HepG2 (cell line): ENCODE data around the gene DDN. TPM values are rescaled to one million over a fixed set of nuclear protein-coding genes. Genes with fewer than 3 reads are reported as not detected.

ENCODE experiments used
- ARNT ChIP-seq: fragments of 450-650 bp; IDR thresholded peaks from 2 replicates; pipeline ENCODE4 v1.6.1; 2017
- CC2D1A ChIP-seq: sonication (generic); formaldehyde crosslinking; IDR thresholded peaks from 2 replicates; pipeline ENCODE4 v1.8.1; 2023; ENCODE audit warnings: mild to moderate bottlenecking, missing genetic modification reagents
- HES4 ChIP-seq: sonication (generic); formaldehyde crosslinking; IDR thresholded peaks from 2 replicates; pipeline ENCODE4 v1.9.0; 2021; ENCODE audit warnings: mild to moderate bottlenecking, missing genetic modification reagents, borderline replicate concordance
- IRF9 ChIP-seq: sonication (generic); formaldehyde crosslinking; IDR thresholded peaks from 2 replicates; pipeline ENCODE4 v1.8.0; 2022; ENCODE audit warnings: missing genetic modification reagents, mild to moderate bottlenecking, borderline replicate concordance
- SAP130 ChIP-seq: IDR thresholded peaks from 2 replicates; pipeline ENCODE4 v1.6.1; 2016; ENCODE audit warnings: low read depth
- TOPORS ChIP-seq: sonication (generic); formaldehyde crosslinking; IDR thresholded peaks from 2 replicates; pipeline ENCODE4 v1.8.0; 2023; ENCODE audit warnings: mild to moderate bottlenecking, missing genetic modification reagents
- ZC3H13 ChIP-seq: sonication (generic); formaldehyde crosslinking; IDR thresholded peaks from 2 replicates; pipeline ENCODE4 v1.8.1; 2023; ENCODE audit warnings: mild to moderate bottlenecking, missing genetic modification reagents, moderate library complexity
- ZNF138 ChIP-seq: sonication (generic); formaldehyde crosslinking; IDR thresholded peaks from 2 replicates; pipeline ENCODE4 v1.5.0; 2020; ENCODE audit warnings: mild to moderate bottlenecking, low read depth, missing genetic modification reagents
- ZNF251 ChIP-seq: sonication (generic); formaldehyde crosslinking; IDR thresholded peaks from 2 replicates; pipeline ENCODE4 v1.9.0; 2021; ENCODE audit warnings: mild to moderate bottlenecking, missing genetic modification reagents
- ZNF354B ChIP-seq: sonication (generic); formaldehyde crosslinking; IDR thresholded peaks from 2 replicates; pipeline ENCODE4 v1.8.0; 2022; ENCODE audit warnings: mild to moderate bottlenecking, missing genetic modification reagents
- polyA plus RNA-seq, 8 experiments: library from polyadenylated mRNA; depleted of rRNA in 3 of 8; stranded (reverse) in 7 of 8; unstranded in 1 of 8; fragments of >200 nt; fragmentation: Illumina TruSeq in 4 of 8; extraction: Trizol in 4 of 8; gene quantifications; 2 replicates each; pipeline versions ENCODE4 v1.2.1 to v1.2.3, GENCODE V29; 2011 to 2016; ENCODE audit warnings: low read depth in 4 of 8, missing spikeins in 1 of 8, mixed read lengths in 1 of 8; ENCODE audit not compliant: insufficient read depth in 1 of 8
- total RNA-seq, 5 experiments: library from RNA; depleted of rRNA; stranded (reverse); fragments of >200 nt; fragmentation: Illumina TruSeq; extraction: Trizol; gene quantifications; 2 replicates each; pipeline ENCODE4 v1.2.3, GENCODE V29; 2016; ENCODE audit warnings: low read depth in 1 of 5
- TF ChIP-seq, protein P1 (sequence below): IDR thresholded peaks from 2 replicates; pipeline ENCODE4 v1.6.1; 2016; ENCODE audit warnings: low read depth, missing genetic modification reagents, missing compliant biosample characterization
- TF ChIP-seq, protein P2 (sequence below): IDR thresholded peaks from 2 replicates; pipeline ENCODE4 v1.6.1; 2012; ENCODE audit warnings: low read length, improper control_type of control experiment
- TF ChIP-seq, protein P3 (sequence below): sonication (generic); formaldehyde crosslinking; conservative IDR thresholded peaks from 2 replicates; pipeline ENCODE4 v1.8.0; 2022; ENCODE audit warnings: missing genetic modification reagents
- TF ChIP-seq, protein P4 (sequence below): sonication (generic); formaldehyde crosslinking; IDR thresholded peaks from 2 replicates; pipeline ENCODE4 v1.4.0; 2020; ENCODE audit warnings: missing genetic modification reagents

DDN gene
- total and polyA plus RNA-seq, 2 of the 13 experiments (the other 11 are each of a cell fraction or from before 2014, with no cell fraction given): 0.24 to 0.53 TPM

- TF ChIP-seq, protein P1, sequence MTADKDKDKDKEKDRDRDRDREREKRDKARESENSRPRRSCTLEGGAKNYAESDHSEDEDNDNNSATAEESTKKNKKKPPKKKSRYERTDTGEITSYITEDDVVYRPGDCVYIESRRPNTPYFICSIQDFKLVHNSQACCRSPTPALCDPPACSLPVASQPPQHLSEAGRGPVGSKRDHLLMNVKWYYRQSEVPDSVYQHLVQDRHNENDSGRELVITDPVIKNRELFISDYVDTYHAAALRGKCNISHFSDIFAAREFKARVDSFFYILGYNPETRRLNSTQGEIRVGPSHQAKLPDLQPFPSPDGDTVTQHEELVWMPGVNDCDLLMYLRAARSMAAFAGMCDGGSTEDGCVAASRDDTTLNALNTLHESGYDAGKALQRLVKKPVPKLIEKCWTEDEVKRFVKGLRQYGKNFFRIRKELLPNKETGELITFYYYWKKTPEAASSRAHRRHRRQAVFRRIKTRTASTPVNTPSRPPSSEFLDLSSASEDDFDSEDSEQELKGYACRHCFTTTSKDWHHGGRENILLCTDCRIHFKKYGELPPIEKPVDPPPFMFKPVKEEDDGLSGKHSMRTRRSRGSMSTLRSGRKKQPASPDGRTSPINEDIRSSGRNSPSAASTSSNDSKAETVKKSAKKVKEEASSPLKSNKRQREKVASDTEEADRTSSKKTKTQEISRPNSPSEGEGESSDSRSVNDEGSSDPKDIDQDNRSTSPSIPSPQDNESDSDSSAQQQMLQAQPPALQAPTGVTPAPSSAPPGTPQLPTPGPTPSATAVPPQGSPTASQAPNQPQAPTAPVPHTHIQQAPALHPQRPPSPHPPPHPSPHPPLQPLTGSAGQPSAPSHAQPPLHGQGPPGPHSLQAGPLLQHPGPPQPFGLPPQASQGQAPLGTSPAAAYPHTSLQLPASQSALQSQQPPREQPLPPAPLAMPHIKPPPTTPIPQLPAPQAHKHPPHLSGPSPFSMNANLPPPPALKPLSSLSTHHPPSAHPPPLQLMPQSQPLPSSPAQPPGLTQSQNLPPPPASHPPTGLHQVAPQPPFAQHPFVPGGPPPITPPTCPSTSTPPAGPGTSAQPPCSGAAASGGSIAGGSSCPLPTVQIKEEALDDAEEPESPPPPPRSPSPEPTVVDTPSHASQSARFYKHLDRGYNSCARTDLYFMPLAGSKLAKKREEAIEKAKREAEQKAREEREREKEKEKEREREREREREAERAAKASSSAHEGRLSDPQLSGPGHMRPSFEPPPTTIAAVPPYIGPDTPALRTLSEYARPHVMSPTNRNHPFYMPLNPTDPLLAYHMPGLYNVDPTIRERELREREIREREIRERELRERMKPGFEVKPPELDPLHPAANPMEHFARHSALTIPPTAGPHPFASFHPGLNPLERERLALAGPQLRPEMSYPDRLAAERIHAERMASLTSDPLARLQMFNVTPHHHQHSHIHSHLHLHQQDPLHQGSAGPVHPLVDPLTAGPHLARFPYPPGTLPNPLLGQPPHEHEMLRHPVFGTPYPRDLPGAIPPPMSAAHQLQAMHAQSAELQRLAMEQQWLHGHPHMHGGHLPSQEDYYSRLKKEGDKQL (CRISPR knock-in tag): no peak; the same call in 1 of the 2 replicates
- TF ChIP-seq ZC3H13 (CRISPR knock-in tag) (peak; percentile 94), ZNF138 (CRISPR knock-in tag) (no peak), SAP130 (CRISPR knock-in tag) (peak; percentile 82), IRF9 (CRISPR knock-in tag) (peak; percentile 82; the same call in 1 of the 2 replicates), TOPORS (peak; percentile 65; the same call in 1 of the 2 replicates), HES4 (CRISPR knock-in tag) (peak; percentile 60; the same call in 1 of the 2 replicates), CC2D1A (CRISPR knock-in tag) (no peak), ZNF354B (no peak), ZNF251 (CRISPR knock-in tag) (no peak), ARNT (no peak)
- TF ChIP-seq, protein P2, sequence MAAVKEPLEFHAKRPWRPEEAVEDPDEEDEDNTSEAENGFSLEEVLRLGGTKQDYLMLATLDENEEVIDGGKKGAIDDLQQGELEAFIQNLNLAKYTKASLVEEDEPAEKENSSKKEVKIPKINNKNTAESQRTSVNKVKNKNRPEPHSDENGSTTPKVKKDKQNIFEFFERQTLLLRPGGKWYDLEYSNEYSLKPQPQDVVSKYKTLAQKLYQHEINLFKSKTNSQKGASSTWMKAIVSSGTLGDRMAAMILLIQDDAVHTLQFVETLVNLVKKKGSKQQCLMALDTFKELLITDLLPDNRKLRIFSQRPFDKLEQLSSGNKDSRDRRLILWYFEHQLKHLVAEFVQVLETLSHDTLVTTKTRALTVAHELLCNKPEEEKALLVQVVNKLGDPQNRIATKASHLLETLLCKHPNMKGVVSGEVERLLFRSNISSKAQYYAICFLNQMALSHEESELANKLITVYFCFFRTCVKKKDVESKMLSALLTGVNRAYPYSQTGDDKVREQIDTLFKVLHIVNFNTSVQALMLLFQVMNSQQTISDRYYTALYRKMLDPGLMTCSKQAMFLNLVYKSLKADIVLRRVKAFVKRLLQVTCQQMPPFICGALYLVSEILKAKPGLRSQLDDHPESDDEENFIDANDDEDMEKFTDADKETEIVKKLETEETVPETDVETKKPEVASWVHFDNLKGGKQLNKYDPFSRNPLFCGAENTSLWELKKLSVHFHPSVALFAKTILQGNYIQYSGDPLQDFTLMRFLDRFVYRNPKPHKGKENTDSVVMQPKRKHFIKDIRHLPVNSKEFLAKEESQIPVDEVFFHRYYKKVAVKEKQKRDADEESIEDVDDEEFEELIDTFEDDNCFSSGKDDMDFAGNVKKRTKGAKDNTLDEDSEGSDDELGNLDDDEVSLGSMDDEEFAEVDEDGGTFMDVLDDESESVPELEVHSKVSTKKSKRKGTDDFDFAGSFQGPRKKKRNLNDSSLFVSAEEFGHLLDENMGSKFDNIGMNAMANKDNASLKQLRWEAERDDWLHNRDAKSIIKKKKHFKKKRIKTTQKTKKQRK: no peak
- TF ChIP-seq, protein P3, sequence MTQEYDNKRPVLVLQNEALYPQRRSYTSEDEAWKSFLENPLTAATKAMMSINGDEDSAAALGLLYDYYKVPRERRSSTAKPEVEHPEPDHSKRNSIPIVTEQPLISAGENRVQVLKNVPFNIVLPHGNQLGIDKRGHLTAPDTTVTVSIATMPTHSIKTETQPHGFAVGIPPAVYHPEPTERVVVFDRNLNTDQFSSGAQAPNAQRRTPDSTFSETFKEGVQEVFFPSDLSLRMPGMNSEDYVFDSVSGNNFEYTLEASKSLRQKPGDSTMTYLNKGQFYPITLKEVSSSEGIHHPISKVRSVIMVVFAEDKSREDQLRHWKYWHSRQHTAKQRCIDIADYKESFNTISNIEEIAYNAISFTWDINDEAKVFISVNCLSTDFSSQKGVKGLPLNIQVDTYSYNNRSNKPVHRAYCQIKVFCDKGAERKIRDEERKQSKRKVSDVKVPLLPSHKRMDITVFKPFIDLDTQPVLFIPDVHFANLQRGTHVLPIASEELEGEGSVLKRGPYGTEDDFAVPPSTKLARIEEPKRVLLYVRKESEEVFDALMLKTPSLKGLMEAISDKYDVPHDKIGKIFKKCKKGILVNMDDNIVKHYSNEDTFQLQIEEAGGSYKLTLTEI (CRISPR knock-in tag): no peak
- TF ChIP-seq, protein P4, sequence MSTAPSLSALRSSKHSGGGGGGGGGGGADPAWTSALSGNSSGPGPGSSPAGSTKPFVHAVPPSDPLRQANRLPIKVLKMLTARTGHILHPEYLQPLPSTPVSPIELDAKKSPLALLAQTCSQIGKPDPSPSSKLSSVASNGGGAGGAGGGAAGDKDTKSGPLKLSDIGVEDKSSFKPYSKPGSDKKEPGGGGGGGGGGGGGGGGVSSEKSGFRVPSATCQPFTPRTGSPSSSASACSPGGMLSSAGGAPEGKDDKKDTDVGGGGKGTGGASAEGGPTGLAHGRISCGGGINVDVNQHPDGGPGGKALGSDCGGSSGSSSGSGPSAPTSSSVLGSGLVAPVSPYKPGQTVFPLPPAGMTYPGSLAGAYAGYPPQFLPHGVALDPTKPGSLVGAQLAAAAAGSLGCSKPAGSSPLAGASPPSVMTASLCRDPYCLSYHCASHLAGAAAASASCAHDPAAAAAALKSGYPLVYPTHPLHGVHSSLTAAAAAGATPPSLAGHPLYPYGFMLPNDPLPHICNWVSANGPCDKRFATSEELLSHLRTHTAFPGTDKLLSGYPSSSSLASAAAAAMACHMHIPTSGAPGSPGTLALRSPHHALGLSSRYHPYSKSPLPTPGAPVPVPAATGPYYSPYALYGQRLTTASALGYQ (CRISPR knock-in tag): peak; percentile 41; the same call in 1 of the 2 replicates
Measured at GRCh38 chr12:49018261-49019119, 19.3 kb upstream of the DDN start, which contains the start of gene PRKAG1 (continued).
